HG03025 (cell line): ENCODE data around the gene PCDHA1.
"Not testable (repeated sequence)": the region's sequence is repeated elsewhere in the genome, so short reads cannot be mapped to it uniquely, and the experiment has no call there.

Source experiments
- ATAC-seq: cut with Tn5 transposase; IDR thresholded peaks from one replicate; pipeline ENCODE4 v1.9.1; 2021; ENCODE audit warnings: mild to moderate bottlenecking, moderate library complexity; ENCODE audit not compliant: unreplicated experiment, low FRiP score

The PCDHA1 gene

DNA sequence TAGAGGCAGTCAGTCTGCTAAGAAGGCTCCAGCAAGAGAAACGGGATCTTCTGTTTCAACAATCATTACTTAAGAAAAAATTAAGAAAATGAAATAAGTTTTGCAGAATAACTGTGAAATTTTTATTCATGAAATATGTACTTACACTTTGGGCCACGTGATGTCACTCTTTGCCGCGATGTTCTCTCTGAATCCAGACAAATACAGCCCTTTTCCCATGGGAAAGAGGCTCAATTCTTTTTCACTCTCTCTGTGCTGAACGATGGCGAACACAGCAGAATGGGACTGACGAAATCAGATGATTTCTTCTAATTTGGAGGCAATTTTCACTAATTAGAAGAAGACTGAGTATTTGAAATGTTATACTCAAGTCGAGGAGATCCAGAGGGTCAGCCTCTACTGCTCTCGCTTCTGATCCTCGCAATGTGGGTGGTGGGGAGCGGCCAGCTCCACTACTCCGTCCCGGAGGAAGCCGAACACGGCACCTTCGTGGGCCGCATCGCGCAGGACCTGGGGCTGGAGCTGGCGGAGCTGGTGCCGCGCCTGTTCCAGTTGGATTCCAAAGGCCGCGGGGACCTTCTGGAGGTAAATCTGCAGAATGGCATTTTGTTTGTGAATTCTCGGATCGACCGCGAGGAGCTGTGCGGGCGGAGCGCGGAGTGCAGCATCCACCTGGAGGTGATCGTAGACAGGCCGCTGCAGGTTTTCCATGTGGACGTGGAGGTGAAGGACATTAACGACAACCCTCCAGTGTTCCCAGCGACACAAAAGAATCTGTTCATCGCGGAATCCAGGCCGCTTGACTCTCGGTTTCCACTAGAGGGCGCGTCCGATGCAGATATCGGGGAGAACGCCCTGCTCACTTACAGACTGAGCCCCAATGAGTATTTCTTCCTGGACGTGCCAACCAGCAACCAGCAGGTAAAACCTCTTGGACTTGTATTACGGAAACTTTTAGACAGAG lies 62.5 kb downstream of the PCDHA1 start, which contains the start of gene PCDHA9:
Gene PCDHA9 (plus strand): TSS at position 244 of the 964 bp plus-strand sequence. CDS start 114 bp downstream, at position 358.
- not testable (repeated sequence) for ATAC-seq

DNA sequence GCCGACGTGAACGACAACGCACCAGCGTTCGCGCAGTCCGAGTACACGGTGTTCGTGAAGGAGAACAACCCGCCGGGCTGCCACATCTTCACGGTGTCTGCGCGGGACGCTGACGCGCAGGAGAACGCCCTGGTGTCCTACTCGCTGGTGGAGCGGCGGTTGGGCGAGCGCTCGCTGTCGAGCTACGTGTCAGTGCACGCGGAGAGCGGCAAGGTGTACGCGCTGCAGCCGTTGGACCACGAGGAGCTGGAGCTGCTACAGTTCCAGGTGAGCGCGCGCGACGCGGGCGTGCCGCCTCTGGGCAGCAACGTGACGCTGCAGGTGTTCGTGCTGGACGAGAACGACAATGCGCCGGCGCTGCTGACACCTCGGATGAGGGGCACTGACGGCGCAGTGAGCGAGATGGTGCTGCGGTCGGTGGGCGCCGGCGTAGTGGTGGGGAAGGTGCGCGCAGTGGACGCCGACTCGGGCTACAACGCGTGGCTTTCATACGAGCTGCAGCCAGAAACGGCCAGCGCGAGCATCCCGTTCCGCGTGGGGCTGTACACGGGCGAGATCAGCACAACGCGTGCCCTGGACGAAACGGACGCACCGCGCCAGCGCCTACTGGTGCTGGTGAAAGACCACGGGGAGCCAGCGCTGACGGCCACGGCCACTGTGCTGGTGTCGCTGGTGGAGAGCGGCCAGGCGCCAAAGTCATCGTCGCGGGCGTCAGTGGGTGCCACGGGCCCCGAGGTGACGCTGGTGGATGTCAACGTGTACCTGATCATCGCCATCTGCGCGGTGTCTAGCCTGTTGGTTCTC lies 64.1 kb downstream of the PCDHA1 start:
- ATAC-seq, result not testable (repeated sequence)

DNA sequence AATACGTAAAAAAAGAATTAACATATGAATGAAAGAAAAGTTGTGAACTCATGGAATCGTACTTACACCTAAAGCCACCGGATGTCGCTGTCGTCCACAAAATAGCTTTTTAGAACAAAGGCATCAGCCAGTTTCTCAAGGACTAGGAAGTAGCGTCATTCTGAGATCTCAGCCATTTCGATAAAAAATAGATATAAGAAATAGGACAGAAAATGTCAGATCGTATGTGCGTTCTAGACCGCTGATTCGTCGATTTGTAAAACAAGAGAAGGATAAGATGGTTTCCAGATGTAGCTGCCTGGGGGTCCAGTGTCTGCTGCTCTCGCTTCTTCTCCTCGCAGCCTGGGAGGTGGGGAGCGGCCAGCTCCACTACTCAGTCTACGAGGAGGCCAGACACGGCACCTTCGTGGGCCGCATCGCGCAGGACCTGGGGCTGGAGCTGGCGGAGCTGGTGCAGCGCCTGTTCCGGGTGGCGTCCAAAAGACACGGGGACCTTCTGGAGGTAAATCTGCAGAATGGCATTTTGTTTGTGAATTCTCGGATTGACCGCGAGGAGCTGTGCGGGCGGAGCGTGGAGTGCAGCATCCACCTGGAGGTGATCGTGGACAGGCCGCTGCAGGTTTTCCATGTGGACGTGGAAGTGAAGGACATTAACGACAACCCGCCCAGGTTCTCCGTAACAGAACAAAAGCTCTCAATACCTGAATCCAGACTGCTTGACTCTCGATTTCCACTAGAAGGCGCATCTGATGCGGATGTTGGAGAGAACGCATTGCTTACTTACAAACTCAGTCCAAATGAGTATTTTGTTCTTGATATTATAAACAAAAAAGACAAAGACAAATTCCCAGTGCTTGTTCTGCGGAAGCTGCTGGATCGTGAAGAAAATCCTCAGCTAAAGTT lies 70.1 kb downstream of the PCDHA1 start, which contains the start of gene PCDHA10:
Gene PCDHA10 (plus strand): TSS at position 126 of the 903 bp plus-strand sequence. CDS start 152 bp downstream, at position 278.
- no peak for ATAC-seq

DNA sequence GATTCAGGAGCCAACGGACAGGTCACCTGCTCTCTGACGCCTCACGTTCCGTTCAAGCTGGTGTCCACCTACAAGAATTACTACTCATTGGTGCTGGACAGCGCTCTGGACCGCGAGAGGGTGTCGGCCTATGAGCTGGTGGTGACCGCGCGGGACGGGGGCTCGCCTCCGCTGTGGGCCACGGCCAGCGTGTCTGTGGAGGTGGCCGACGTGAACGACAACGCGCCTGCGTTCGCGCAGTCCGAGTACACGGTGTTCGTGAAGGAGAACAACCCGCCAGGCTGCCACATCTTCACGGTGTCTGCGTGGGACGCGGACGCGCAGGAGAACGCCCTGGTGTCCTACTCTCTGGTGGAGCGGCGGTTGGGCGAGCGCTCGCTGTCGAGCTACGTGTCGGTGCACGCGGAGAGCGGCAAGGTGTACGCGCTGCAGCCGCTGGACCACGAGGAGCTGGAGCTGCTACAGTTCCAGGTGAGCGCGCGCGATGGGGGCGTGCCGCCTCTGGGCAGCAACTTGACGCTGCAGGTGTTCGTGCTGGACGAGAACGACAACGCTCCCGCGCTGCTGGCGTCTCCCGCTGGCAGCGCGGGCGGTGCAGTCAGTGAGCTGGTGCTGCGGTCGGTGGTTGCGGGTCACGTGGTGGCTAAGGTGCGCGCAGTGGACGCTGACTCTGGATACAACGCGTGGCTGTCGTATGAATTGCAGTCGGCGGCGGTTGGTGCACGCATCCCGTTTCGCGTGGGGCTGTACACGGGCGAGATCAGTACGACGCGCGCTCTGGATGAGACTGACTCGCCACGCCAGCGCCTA lies 71.4 kb downstream of the PCDHA1 start:
- ATAC-seq, result no peak

DNA sequence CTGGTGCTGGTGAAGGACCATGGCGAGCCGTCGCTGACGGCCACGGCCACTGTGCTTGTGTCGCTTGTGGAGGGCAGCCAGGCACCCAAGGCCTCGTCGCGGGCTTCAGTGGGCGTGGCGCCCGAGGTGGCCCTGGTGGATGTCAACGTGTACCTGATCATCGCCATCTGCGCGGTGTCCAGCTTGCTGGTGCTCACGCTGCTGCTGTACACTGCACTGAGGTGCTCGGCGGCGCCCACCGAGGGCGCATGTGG lies 72.0 kb downstream of the PCDHA1 start:
- no peak for ATAC-seq

DNA sequence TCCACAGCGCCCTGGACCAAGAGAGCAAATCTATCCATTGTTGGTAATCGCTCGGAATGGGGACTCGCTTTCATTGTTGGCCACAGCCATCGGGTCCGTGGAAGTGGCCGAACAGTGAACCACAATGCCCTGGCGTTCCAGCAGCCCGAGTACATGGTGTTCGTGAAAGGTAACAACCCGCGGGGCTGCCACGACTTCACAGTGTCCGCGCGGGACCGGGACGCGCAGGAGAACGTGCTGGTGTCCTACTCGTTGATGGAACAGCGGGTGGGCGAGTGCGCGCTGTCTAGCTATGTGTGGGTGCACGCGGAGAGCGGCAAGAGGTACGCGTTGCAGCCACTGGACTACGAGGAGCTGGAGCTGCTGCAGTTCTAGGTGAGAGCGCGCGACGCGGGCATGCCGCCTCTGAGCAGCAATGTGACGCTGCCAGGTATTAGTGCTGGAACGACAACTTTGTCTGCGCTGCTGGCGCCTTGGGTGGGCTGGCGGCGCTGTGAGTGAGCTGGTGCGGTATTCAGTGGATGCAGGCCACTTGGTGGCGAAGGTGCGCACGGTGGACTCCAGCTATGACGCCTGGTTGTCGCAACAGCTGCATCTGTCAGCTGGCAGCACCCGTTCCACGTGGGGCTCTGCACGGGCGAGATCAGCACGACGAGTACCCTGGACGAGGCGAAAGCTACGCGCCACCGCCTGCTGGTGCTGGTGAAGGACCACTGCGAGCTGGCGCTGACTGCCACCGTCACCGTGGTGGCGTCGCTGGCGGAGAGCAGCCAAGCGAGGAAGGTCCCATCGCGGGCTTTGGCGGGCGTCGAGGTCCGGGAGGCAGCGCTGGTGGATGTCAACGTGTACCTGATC lies 76.7 kb downstream of the PCDHA1 start:
- ATAC-seq, result no peak

DNA sequence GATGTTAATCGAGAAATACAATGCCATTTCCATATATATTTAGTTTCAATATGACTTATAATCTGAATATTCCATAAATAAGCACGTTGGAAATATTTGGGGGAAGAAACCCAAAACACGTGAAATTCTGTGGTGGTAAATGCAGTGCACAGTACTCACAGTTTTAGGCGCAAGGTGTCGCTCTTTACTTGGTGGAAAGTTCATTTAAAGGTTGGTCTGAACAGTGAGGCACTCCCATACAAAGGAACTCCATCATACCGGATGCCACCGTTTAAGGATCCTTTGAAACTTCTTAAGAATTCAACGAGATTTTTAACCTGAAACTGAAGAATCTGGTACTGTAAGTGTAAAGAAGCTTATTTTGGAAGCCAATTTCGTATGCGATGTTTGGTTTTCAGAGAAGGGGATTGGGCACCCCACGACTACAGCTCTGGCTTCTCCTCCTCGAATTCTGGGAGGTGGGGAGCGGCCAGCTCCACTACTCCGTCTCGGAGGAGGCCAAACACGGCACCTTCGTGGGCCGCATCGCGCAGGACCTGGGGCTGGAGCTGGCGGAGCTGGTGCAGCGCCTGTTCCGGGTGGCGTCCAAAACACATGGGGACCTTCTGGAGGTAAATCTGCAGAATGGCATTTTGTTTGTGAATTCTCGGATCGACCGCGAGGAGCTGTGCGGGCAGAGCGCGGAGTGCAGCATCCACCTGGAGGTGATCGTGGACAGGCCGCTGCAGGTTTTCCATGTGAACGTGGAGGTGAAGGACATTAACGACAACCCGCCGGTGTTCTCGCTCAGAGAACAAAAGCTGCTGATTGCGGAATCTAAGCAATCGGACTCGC lies 83.0 kb downstream of the PCDHA1 start, which contains the start of gene PCDHA11:
Gene PCDHA11 (plus strand): TSS at position 237 of the 834 bp plus-strand sequence. CDS start 147 bp downstream, at position 384.
- no peak for ATAC-seq

DNA sequence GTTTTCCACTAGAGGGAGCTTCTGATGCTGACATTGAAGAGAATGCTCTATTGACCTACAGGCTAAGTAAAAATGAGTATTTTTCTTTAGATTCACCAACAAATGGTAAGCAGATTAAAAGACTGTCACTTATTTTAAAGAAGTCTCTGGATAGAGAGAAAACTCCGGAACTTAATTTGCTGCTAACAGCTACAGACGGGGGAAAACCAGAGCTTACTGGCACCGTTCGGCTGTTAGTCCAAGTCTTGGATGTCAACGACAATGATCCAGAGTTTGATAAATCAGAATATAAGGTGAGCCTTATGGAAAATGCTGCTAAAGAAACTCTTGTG lies 83.6 kb downstream of the PCDHA1 start:
- no peak for ATAC-seq

DNA sequence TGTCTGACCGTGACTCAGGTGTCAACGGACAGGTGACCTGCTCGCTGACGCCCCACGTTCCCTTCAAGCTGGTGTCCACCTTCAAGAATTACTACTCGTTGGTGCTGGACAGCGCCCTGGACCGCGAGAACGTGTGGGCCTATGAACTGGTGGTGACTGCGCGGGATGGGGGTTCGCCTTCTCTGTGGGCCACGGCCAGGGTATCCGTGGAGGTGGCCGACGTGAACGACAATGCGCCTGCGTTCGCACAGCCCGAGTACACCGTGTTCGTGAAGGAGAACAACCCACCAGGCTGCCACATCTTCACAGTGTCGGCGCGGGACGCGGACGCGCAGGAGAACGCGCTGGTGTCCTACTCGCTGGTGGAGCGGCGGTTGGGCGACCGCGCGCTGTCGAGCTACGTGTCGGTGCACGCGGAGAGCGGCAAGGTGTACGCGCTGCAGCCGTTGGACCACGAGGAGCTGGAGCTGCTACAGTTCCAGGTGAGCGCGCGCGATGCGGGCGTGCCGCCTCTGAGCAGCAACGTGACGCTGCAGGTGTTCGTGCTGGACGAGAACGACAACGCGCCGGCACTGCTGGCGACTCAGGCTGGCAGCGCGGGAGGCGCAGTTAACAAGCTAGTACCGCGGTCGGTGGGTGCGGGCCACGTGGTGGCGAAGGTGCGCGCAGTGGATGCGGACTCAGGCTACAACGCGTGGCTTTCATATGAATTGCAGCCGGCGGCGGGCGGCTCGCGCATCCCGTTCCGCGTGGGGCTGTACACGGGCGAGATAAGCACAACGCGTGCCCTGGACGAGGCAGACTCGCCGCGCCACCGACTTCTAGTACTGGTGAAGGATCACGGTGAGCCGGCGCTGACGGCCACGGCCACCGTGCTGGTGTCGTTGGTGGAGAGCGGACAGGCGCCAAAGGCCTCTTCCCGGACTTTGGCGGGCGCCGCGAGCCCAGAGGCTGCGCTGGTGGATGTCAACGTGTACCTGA lies 84.6 kb downstream of the PCDHA1 start:
- ATAC-seq, result no peak

DNA sequence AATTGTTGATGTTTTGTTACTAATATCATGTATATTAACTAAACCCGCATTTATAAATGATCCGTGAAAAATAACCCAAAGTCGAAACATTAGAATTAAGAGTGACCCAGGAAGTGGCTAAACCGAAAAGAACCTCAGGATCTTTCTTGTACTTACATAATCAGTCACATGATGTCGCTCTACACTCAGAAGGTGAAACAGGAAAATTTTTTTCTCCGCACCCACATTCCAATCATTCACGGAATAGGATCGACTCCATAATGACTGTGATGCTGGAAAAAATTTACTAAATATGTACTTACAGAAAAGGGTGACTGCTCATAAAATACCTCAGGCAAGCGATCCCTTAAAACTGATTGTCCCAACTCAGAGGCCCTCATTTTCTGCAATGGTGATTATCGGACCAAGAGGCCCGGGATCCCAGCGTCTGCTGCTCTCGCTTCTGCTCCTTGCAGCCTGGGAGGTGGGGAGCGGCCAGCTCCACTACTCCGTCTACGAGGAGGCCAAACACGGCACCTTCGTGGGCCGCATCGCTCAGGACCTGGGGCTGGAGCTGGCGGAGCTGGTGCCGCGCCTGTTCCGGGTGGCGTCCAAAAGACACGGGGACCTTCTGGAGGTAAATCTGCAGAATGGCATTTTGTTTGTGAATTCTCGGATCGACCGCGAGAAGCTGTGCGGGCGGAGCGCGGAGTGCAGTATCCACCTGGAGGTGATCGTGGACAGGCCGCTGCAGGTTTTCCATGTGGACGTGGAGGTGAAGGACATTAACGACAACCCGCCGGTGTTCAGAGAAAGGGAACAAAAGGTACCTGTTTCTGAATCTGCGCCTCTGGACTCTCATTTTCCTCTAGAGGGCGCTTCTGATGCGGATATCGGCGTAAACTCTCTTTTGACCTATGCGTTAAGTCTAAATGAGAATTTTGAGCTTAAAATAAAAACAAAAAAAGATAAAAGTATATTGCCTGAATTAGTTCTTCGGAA lies 89.4 kb downstream of the PCDHA1 start, which contains the start of gene PCDHA12:
Gene PCDHA12 (plus strand): TSS at position 224 of the 981 bp plus-strand sequence. CDS start 165 bp downstream, at position 389.
- no peak for ATAC-seq

DNA sequence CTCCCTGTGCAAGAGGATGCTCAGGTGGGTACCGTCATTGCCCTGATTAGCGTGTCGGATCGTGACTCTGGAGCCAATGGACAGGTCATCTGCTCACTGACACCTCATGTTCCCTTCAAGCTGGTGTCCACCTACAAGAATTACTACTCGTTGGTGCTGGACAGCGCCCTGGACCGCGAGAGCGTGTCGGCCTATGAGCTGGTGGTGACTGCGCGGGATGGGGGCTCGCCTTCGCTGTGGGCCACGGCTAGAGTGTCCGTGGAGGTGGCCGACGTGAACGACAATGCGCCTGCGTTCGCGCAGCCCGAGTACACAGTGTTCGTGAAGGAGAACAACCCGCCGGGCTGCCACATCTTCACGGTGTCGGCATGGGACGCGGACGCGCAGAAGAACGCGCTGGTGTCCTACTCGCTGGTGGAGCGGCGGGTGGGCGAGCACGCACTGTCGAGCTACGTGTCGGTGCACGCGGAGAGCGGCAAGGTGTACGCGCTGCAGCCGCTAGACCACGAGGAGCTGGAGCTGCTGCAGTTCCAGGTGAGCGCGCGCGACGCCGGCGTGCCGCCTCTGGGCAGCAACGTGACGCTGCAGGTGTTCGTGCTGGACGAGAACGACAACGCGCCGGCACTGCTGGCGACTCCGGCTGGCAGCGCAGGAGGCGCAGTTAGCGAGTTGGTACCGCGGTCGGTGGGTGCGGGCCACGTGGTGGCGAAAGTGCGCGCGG lies 90.8 kb downstream of the PCDHA1 start:
- not testable (repeated sequence) for ATAC-seq

DNA sequence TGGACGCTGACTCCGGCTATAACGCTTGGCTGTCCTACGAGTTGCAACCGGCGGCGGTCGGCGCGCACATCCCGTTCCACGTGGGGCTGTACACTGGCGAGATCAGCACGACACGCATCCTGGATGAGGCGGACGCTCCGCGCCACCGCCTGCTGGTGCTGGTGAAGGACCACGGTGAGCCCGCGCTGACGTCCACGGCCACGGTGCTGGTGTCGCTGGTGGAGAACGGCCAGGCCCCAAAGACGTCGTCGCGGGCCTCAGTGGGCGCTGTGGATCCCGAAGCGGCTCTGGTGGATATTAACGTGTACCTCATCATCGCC lies 91.3 kb downstream of the PCDHA1 start:
- no peak for ATAC-seq

DNA sequence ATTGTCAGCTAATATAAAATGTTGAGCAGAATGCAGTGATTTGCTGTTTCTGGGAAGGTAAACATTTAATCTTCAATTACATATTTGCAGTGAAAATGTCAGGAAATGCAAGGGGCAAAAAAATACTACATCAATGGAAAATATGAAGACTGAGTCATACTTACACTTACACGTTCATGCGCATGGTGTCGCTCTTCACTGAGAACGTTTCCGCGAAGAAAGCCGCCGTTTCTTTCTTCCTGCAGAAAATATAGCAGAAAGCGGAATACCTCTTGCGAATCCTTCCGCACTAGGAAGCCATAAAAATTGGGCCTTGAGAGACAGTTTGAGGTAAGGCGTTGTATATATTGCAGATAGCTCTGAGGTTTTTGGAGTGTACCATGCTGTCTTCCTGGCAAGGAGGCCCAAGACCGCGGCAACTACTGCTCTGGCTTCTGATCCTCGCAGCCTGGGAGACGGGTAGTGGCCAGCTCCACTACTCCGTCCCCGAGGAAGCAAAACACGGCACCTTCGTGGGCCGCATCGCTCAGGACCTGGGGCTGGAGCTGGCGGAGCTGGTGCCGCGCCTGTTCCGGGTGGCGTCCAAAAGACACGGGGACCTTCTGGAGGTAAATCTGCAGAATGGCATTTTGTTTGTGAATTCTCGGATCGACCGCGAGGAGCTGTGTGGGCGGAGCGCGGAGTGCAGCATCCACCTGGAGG lies 96.1 kb downstream of the PCDHA1 start, which contains the start of gene PCDHA13:
Gene PCDHA13 (plus strand): TSS at position 236 of the 702 bp plus-strand sequence. CDS start 145 bp downstream, at position 381.
- no peak for ATAC-seq

DNA sequence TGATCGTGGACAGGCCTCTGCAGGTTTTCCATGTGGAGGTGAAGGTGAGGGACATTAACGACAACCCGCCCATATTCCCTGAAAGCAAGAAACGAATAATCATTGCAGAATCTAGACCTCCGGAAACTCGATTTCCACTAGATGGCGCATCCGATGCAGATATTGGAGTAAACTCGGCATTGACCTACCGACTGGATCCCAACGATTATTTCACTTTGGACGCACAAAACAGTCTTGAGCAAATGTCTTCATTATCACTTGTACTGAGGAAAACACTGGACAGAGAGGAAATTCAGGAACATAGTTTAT lies 96.6 kb downstream of the PCDHA1 start:
- ATAC-seq, result no peak
